ENCODE measurements around the gene SEC61A2.
"Not testable (repeated sequence)": the region's sequence is repeated elsewhere in the genome, so short reads cannot be mapped to it uniquely, and the experiment has no call there.

Gene SEC61A2

DNA sequence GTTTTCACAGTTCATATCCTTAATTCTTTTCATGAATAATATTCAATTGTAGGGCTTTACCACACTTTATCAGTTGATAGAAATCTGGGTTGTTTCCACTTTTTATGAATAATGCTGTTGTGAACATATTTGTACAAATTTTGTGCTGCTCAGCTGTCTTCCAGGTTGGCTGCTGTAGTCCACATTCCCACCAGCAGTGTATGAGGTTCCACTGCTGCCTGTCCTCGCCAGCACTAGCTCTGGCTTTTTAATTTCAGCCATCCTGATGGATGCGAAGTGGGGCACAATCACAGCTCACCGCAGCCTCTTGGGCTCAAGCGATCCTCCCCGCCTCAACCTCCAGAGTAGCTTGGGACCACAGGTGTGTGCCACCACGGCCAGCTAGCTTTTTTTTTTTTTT is 33.5 kb downstream of the SEC61A2 start:
- DNase-seq = no peak

DNA sequence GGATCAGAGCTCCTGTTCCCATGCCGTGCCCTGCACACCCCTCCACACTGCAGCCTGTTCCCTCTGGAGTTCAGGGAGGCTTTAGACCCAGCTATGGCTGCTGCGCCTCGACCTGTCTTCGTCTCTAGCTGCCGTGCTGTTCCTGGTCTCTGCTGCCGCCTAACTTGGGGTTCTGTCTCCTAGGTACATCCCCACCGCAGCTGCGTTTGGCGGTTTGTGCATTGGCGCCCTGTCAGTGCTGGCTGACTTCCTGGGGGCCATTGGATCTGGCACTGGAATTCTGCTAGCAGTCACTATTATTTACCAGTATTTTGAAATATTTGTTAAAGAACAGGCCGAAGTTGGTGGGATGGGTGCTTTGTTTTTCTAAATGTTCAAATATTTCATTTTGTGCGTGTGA is 34.6 kb downstream of the SEC61A2 start:
- no peak for DNase-seq

DNA sequence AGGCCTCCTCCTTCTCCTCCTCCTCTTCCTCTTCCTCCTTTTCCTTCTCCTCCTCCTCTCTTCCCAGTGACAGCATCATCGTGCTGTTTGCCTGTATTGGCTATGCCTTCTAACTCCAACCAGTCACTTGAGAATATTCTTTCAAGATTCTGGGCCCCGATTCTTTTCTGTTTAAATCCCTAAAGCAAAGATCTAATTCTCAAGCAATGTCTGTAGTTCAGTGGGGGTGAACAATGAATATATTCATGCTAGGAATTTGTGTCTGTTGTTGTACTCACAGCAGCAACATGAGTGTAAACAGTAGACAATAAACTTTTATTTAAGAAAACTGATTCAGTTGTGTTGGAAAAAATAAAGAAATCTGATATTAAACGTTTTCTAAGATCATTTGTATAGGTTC is 35.6 kb downstream of the SEC61A2 start:
- no peak for DNase-seq

DNA sequence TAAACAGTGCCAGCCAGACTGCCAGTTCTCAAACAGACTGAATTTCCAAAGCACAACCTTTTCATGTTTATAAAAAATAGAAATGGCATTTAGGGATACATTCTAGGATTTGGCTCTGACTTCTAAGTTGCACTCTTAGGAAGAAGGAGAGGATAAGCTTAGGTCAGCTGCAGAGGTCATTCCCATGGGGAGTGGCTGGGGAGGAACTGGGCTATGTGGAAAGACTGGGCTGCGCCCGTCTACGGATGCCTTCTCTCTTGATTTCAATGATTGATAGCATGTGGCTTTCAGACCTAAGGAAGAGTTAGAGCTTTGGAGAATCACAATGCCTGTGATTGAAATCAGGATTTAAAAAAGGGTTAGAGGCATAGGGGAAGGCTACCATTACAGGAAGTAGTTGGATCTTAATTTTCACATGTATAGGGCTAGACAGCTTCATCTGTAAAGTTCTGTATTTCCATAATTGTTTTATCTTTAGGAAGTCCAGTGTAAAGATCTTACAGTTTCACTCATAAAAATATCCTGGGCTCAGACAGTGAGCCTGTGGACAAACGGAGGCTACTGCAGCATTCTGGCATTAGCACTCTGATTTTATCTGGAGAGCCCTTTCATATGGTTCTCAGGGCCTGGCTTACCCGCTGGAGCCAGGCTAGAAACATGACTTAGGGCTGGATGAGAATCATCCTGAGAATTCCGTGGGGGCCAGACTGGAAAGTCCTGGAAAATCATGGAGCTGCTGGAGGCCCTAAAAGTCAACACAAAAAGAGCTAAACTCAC is 36.7 kb downstream of the SEC61A2 start:
- no peak for DNase-seq

- DNase-seq = not testable (repeated sequence)
These were observed 42.0 kb downstream of the SEC61A2 start for GRCh38 chr10:12171512-12171911.

DNA sequence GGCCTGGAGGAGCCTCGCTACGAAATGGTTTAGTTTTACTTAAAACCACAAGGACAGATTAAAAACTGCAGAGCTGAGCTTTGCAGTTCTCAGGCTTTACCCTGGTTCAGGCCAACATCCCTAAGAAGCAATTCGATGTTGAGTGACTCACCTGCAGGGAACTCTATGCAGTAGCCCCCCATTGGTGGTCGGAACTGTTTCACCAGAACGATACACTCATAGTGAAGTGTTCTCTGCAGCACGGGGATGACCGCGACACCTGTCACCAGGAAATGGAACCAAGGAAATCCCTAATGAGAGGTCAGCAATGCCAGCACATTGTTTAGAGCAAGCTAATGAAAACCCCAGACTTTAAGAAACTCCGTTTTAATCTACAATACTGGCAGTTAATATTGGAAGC is 48.2 kb downstream of the SEC61A2 start:
- DNase-seq = no peak

DNA sequence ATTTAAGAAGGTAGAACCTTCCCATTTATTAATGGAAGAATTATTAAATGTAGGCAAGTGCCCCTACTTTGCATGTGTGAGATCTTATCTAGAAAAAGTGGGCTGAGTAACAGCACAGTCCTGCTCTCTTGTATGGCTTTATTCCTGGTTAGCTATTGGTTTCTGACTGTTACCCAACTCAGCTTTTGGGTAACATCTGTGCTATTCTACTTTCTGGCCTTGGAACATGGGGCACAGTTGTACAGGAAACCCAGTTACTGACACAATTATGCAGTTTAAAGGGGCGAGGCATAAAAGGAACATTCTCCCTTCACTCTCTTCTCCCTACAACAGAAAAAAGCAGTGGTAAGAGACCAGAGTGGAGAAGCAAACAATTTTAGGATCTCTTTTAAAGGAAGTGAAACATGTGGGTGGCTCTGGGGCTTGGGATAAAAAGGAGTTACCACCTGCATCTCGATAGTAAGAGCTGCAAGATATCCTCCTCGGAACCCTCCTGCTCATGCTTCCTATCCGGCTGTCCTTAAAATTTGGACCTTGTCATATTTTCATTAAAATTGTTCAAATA is 50.2 kb downstream of the SEC61A2 start:
- no peak for DNase-seq

- DNase-seq = no peak
These were observed 50.9 kb downstream of the SEC61A2 start for GRCh38 chr10:12180221-12180974.

DNA sequence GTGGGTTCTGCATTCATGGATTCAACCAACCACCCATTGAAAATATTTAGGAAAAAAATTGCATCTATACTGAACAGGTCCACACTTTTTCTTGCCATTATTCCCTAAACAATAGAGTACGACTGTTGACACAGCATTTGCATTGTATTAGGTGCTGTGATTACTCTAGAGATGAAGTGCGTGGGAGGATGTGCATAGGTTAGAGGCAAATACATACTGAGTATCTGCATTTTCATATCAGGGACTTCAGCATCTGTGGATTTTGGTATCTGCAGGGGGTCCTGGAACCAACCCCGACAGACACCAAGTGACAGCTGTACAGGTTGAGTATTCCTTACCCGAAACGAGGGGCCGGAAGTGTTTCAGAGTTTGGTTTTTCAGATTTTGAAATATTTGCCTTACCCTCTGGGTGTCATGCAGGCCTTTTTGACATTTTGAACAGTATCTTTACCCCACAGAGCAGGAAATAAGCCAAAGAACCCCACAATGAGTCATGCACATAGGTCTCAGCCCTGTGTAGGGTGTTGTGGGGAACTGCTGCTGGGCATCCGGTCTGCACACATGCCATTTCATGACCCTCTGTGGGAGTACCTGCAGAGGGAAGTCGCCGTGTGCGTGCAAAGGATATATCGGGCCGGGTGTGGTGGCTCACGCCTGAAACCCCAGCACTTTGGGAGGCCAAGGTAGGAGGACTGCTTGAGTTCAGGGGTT is 51.7 kb downstream of the SEC61A2 start:
- no peak for DNase-seq

GRCh38 chr10:12184165-12184564 is 54.7 kb downstream of the SEC61A2 start:
- DNase-seq = no peak

- no peak for DNase-seq
These were observed 56.8 kb downstream of the SEC61A2 start for GRCh38 chr10:12186323-12186722.

DNA sequence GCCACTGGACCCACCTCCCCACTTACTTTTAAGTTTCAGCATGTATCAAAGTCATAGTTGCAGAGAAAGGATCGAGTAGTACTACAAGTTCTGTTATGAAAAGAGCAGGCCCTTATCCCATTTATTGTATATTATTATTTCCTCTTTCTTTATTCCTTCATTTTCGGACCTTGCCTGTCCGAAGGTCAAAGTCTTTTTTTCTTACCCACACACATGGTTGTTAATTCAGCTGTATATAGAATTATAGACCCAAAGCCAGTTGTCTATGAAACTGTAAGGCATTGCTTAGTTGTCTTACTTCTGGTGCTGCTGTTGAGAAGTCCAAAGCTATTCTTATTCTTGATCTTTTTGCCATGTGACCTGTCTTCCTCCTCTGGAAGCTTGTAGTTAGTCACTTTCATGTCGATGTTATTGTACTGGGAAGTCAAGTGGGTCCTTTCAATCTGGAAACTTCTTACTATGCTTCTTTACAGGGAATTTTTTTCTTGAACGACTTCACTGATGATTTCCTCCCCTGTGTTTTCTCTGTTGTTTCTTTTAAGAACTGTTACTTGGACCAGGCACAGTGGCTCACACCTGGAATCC is 57.9 kb downstream of the SEC61A2 start:
- no peak for DNase-seq

- no peak for DNase-seq
These were observed 59.2 kb downstream of the SEC61A2 start for GRCh38 chr10:12188656-12189055.

DNA sequence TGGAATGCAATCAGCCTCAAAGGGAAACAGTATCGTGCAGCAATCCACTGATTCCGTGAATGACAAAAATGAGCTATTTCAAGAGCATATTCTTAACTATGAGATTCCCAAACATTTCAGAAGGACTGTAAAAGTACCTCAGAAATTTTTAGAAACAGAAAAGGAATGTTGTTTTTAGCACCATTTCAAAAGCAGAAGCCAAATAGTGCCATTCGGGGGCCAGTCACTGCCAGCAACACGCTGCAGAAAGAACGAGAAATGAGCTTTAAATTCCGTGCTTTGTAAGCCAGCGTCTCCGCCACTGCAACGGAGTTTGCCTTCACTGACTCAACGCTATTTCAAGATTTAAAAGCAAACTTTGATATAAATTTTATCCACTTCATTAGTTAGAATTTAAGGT is 59.9 kb downstream of the SEC61A2 start:
- no peak for DNase-seq

DNA sequence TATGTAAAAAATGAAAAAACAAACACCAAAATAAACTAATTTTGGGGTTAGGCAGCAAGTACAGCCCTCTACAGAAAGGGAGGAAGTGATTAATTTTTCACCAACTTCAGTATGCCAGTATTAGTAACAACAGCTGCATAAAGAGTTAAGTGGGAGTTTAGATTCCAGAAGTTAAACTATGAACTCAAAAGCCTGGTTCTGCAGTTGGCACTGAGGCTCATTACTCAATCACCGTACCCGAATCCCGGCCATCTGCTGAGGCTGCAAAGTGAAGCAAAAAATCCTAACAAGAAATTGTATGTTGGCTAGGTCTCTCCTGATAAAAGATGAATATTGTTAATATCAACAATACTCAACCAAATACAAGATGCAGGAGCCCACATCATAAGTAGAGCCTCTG is 62.2 kb downstream of the SEC61A2 start:
- no peak for DNase-seq

DNA sequence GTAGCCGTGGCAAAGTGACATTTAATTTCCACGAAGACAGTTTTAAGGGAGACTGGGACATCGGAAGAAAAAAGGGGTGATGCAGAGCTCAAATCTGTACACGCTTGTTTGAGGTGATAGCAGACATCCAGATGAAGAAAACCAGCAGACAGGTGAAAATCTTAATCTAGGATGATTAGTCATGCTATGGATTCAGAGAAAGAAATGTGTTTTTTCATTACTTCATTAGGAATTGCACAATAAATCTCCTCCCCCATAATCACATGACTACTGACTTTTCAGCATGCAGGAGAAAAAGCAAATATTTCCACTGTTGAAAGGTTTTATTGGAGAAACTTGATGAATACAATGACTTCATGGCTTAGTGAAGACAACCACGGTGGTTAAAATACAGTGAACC is 63.7 kb downstream of the SEC61A2 start:
- no peak for DNase-seq

GRCh38 chr10:12194752-12195271 is 65.3 kb downstream of the SEC61A2 start:
- no peak for DNase-seq

- no peak for DNase-seq
These were observed 65.8 kb downstream of the SEC61A2 start for GRCh38 chr10:12195281-12195602.

GRCh38 chr10:12195603-12196506 is 66.4 kb downstream of the SEC61A2 start, which contains the start of the genes CDC123 and NUDT5:
CDC123 (plus strand) TSS chr10:12196188; CDS start chr10:12196246, 58 bp downstream.
NUDT5 (minus strand) TSS chr10:12195891; CDS start chr10:12186291, 9,600 bp downstream.
- peak; percentile 91 for DNase-seq

- no peak for DNase-seq
These were observed 67.2 kb downstream of the SEC61A2 start for GRCh38 chr10:12196531-12197211.

GRCh38 chr10:12198156-12198555 is 68.7 kb downstream of the SEC61A2 start:
- no peak for DNase-seq

Data from NCI-H1092 treated with DMSO at 0.1 percent for 48 hours (cell line).